Testis (tissue), 3 donors: Measurements from ENCODE around the gene OR6Y1. TPM values are rescaled to one million over a fixed set of nuclear protein-coding genes. Genes with fewer than 3 reads are reported as not detected.
A peak's percentile ranks its signal among the peaks of the same experiment; 100 is the strongest.

ENCODE experiments used
- DNase-seq: peaks from one replicate; pipeline ENCODE4 v3.0.0-alpha.2; 2019
- H3K27ac ChIP-seq, 2 donors: fragments of 200-600 bp; sonication (generic); one replicate each; pipeline ENCODE4 v1.5.1; 2019
- H3K27me3 ChIP-seq: fragments of 200-600 bp; sonication (generic); one replicate; pipeline ENCODE4 v1.5.1; 2019
- H3K36me3 ChIP-seq: fragments of 200-600 bp; sonication (generic); one replicate; pipeline ENCODE4 v1.5.1; 2017; ENCODE audit warnings: low read depth; ENCODE audit errors: missing control alignments
- H3K4me1 ChIP-seq: fragments of 200-600 bp; sonication (generic); one replicate; pipeline ENCODE4 v1.5.1; 2019
- H3K4me3 ChIP-seq, 2 donors: fragments of 200-600 bp; sonication (generic); one replicate each; pipeline ENCODE4 v1.5.1; 2017 to 2019
- H3K9me3 ChIP-seq: fragments of 200-600 bp; sonication (generic); one replicate; pipeline ENCODE4 v1.5.1; 2017
- POLR2A ChIP-seq: fragments of 450-650 bp; IDR thresholded peaks from one replicate; pipeline ENCODE4 v1.6.1; 2017; ENCODE audit warnings: antibody characterized with exemption, mild to moderate bottlenecking, moderate library complexity
- WGBS, 2 donors: methylation state at CpG; one replicate each; pipeline ENCODE4 v1.1.5; 2018; 5-methylcytosine and 5-hydroxymethylcytosine counted together
- intact Hi-C: fragments of 100-400 bp; cut with DNase I; formaldehyde crosslinking; loops from one replicate; pipeline ENCODE4 v1.15.1; 2023; ENCODE audit warnings: low total_unique reads
- polyA plus RNA-seq: library from polyadenylated mRNA; stranded (reverse); fragments of 350-450 nt; fragmentation: Illumina TruSeq; extraction: RNeasy Lipid Tissue Mini Kit (QIAGEN cat#74804); gene quantifications from one replicate; pipeline ENCODE4 v1.2.3, GENCODE V29; 2014; ENCODE audit warnings: low read depth, low replicate concordance; ENCODE audit not compliant: insufficient read depth
- total RNA-seq, 2 donors: library from RNA; depleted of rRNA; stranded (reverse); fragments of >200 nt; gene quantifications; one replicate each; pipeline ENCODE4 v1.2.3, GENCODE V29; 2016
- TF ChIP-seq, protein P1 (sequence below), 3 experiments: fragments of 450-650 bp in 2 of 3; fragments of 200-600 bp in 1 of 3; sonication (generic) in 1 of 3; IDR thresholded peaks; one replicate each; pipeline ENCODE4 v1.5.1; 2016 to 2019; ENCODE audit warnings: antibody characterized with exemption in 3 of 3, mild to moderate bottlenecking in 2 of 3, moderate library complexity in 1 of 3

Gene OR6Y1
- total and polyA plus RNA-seq, 3 donors from 2014 or later = not detected

DNA sequence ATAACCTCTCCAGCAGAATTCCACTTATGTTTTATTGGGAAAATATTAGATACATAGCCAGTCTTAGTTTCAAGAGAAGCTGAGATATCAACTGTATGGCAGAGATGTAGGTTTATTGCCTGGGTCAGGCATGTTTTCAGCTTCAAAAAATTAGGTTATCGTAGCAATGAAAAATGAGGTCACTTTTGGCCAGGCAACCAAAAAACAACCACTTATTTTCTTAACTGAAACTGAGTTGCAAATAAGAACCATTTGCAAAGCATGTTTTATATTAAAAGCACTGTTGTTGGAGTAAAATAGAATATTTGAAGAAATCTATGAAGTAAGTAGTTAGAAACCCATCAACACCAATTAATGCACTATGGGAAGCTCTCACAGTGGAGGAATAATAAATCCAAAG is 5.5 kb upstream of the OR6Y1 start:
- Histone ChIP-seq H3K27me3 (no peaks in the 10 kb centered on the region), H3K36me3 (no peaks in the 10 kb centered on the region), H3K27ac (no peak overlapping the region), H3K4me3 (no peak overlapping the region), H3K9me3 (no peaks in the 10 kb centered on the region), H3K4me1 (no peaks in the 10 kb centered on the region)
- no peak for TF ChIP-seq POLR2A
- TF ChIP-seq, protein P1, sequence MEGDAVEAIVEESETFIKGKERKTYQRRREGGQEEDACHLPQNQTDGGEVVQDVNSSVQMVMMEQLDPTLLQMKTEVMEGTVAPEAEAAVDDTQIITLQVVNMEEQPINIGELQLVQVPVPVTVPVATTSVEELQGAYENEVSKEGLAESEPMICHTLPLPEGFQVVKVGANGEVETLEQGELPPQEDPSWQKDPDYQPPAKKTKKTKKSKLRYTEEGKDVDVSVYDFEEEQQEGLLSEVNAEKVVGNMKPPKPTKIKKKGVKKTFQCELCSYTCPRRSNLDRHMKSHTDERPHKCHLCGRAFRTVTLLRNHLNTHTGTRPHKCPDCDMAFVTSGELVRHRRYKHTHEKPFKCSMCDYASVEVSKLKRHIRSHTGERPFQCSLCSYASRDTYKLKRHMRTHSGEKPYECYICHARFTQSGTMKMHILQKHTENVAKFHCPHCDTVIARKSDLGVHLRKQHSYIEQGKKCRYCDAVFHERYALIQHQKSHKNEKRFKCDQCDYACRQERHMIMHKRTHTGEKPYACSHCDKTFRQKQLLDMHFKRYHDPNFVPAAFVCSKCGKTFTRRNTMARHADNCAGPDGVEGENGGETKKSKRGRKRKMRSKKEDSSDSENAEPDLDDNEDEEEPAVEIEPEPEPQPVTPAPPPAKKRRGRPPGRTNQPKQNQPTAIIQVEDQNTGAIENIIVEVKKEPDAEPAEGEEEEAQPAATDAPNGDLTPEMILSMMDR (IDR thresholded peaks at IDR 0.05) = no peak
- WGBS, 2 donors = 82 to 85% methylated on average over 1 of the region's 1 CpG
- intact Hi-C loops = no loop called here
- no peak for DNase-seq

DNA sequence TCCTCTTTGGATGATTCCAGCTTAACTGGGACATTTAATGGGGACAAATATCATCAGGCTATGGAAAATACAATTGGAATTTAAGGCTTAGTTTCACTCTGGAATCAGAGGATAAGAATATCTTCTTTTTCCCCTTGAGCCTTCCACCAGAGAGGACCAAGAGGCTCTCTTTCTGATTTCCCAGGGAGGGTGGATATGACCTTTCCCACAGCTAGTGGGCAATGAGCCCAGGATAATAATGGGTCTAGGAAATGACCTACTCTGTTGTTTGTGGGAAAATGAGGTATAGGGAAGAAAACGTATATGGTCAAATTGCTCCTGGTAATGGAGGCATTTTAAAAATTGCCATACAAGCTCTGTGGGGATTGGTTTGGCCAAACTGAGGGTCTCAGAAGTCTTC is 1.9 kb downstream of the OR6Y1 start:
- Histone ChIP-seq H3K4me3 (no peak overlapping the region), H3K27ac (no peak overlapping the region), H3K9me3 (no peaks in the 10 kb centered on the region), H3K27me3 (no peaks in the 10 kb centered on the region), H3K36me3 (no peaks in the 10 kb centered on the region), H3K4me1 (no peaks in the 10 kb centered on the region)
- 74 to 75% methylated on average over 1 of the region's 1 CpG for WGBS, 2 donors
- TF ChIP-seq, protein P1 (IDR thresholded peaks at IDR 0.05) = no peak
- DNase-seq = no peak
- intact Hi-C loops = no loop called here

DNA sequence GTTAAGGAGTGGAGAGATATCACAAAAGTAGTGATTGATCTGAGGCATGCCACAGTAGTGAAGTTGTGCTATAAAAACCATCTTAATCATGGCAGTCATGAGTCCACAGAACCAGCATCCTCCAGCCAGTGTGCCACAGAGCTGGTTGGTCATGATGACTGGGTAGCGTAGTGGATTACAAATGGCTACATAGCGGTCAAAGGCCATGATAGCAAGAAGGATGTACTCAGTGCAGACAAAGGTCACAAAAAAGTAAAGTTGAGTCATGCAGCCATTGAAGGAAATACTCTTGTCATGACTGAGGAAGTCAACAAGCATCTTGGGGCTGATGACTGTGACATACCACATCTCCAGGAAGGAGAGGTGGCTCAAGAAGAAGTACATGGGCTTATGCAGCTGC is 6.7 kb downstream of the OR6Y1 start:
- no peak for DNase-seq
- no peaks in the 10 kb centered on the region for H3K4me1 ChIP-seq
- no peaks in the 10 kb centered on the region for H3K9me3 ChIP-seq
- TF ChIP-seq, protein P1 (IDR thresholded peaks at IDR 0.05) = no peak
- TF ChIP-seq POLR2A = no peak
- WGBS, 2 donors = 91 to 92% methylated on average over 2 of the region's 2 CpGs
- no peak overlapping the region for H3K27ac ChIP-seq
- no peak overlapping the region for H3K4me3 ChIP-seq
- no peaks in the 10 kb centered on the region for H3K36me3 ChIP-seq
- no peaks in the 10 kb centered on the region for H3K27me3 ChIP-seq
- intact Hi-C loops = no loop called here

DNA sequence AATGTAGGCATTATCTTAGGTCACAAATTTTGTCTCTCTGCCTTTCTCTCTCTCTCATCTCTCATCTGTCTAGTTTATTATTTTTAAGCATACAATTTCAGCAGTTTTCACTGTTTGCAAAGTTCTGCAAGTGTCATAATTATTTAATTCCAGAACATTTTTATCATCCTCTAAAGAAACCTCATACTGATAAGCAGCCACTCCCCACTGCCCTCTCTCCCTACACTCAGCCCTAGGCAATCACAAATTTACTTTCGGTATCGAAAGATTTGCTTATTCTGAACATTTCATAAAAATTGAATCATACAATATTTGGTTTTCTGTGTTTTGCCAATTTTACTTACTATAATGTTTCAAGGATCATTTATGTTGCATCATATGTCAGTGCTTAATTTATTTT is 16.6 kb downstream of the OR6Y1 start:
- H3K4me1 ChIP-seq = no peaks in the 10 kb centered on the region
- no peaks in the 10 kb centered on the region for H3K36me3 ChIP-seq
- intact Hi-C loops = no loop called here
- 38 to 62% methylated on average over 2 of the region's 2 CpGs for WGBS, 2 donors
- no peaks in the 10 kb centered on the region for H3K9me3 ChIP-seq
- TF ChIP-seq, protein P1 (IDR thresholded peaks at IDR 0.05) = no peak
- TF ChIP-seq POLR2A = no peak
- H3K4me3 ChIP-seq = no peak overlapping the region
- no peaks in the 10 kb centered on the region for H3K27me3 ChIP-seq
- H3K27ac ChIP-seq = peak overlapping the region in 1 of 2 donors; percentile 1
- DNase-seq = peak; percentile 22

DNA sequence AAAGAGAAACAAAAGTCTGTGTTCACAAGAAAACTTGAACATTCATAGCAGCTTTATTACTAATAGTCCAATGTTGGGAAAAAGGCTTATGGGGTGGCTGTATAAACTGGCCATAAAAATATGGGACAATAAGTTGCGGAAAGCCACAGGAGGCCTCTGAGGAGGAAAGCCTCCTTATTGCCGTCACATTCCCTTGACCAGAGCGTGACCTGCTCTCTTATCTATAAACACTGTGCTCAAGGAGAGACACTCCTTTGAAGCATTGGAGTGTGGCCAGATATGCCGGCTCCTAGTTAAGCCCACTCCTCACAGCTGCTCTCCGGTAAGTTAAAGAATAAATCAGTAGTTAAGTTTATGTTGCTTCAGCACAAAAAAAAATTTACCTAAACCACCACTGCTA is 19.7 kb downstream of the OR6Y1 start:
- Histone ChIP-seq H3K9me3 (no peaks in the 10 kb centered on the region), H3K27me3 (no peaks in the 10 kb centered on the region), H3K36me3 (no peaks in the 10 kb centered on the region), H3K4me1 (no peaks in the 10 kb centered on the region), H3K27ac (no peak overlapping the region), H3K4me3 (no peak overlapping the region)
- intact Hi-C loops = no loop called here
- no peak for TF ChIP-seq POLR2A
- TF ChIP-seq, protein P1 (IDR thresholded peaks at IDR 0.05) = no peak
- WGBS, 2 donors = 25 to 40% methylated on average over 5 of the region's 5 CpGs
- peak; percentile 58 for DNase-seq
